T-helper 2 cell (primary cell): Measurements from ENCODE around the gene ANKRD13C.
"Not testable (repeated sequence)": the region's sequence is repeated elsewhere in the genome, so short reads cannot be mapped to it uniquely, and the experiment has no call there.

Experiments
- DNase-seq, 5 experiments: peaks; one replicate each; pipeline versions ENCODE4 v3.0.0 to v3.0.0-alpha.2; 2012 to 2022

ANKRD13C gene

GRCh38 chr1:70358921-70359564 lies 4.5 kb upstream of the ANKRD13C start:
- peak in 1 of 5 experiments; percentile 51 for DNase-seq

DNA sequence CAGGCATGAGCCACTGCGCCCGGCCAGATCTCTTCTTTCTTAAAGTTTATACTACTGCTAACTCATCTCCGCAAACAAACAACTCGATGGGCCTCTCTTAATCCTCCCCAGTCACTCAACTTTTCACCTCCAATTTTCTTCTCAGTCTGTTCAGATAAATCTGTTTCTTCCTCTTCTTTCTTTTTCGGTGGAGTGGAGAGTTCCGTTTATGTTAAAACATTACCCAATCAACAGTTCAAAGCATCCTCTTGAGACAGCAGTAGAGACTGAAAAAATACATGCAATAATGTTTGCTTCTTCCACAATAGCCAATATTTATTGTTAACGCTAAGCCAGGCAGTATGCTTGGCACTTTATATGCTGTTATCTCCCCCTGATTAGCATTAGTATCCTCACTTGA lies 1.4 kb upstream of the ANKRD13C start:
- no peak for DNase-seq

GRCh38 chr1:70355111-70355407 lies 537 bp upstream of the ANKRD13C start:
- DNase-seq, result no peak

DNA sequence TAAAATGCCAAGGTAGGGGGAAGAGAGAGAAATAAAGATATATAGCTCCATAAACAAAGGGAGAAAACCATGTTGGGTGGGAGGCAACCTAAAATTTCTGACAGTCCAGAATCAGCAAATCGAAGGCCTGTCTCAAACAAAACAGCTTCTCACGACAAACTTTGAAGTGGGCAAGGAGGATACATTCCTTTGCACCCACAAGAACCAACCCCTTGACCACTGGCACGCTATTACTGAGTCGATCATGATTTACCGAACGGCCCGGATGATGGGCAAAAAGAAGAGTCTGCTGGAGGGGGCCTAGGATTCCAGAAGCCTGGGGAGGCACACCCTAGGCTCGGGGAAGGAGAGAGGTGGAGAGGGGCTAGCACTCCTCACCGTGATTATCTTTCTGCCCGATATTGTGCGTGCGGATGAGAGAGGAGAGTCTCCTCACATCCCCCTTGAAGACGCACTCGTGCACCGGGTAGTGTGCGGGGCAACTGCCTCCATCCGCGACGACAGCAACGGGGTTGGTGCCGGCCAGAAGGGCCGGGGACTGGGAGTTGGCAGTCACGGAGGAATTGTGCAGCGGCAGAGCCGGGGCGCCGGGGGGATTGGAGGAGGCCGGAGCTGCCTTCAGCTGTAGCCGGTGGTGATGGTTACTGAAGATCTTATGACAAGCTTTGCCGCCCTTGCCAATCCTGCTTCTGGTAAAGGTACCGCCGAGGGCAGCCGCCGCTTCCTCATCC lies 756 bp downstream of the ANKRD13C start:
- DNase-seq, result peak in 2 of 5 experiments; percentile 10 to 83

DNA sequence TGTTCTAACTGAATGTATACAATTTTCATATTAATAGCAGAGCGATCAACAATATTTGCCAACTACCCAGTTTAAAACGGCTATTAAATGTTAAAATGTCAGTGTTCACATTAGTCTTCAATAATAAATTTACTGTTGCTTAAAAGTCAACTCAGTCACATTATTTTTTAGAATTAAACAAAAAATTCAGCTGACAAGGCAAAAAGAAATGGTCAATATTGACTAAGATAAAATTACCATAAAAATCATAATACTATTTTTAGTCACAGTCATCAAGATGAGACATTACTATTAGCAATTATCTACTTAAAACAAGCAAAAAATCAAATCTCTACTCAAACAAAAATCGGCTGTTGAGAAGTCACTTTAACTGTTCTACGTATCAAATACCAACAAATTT lies 1.5 kb downstream of the ANKRD13C start:
- DNase-seq, result no peak

DNA sequence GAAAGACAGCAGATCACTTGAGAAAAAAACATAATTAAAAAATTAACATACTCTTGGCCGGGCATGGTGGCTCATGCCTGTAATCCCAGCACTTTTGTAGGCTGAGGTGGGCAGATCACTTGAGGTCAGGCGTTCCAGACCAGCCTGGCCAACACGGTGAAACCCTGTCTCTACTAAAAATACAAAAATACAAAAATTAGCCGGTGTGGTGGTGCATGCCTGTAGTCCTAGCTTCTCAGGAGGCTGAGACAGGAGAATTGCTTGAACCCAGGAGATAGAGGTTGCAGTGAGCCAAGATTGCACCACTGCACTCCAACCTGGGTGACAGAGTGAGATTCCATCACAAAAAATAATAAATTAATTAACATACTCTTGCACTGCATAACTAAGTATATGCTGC lies 4.7 kb downstream of the ANKRD13C start:
- not testable (repeated sequence) for DNase-seq

DNA sequence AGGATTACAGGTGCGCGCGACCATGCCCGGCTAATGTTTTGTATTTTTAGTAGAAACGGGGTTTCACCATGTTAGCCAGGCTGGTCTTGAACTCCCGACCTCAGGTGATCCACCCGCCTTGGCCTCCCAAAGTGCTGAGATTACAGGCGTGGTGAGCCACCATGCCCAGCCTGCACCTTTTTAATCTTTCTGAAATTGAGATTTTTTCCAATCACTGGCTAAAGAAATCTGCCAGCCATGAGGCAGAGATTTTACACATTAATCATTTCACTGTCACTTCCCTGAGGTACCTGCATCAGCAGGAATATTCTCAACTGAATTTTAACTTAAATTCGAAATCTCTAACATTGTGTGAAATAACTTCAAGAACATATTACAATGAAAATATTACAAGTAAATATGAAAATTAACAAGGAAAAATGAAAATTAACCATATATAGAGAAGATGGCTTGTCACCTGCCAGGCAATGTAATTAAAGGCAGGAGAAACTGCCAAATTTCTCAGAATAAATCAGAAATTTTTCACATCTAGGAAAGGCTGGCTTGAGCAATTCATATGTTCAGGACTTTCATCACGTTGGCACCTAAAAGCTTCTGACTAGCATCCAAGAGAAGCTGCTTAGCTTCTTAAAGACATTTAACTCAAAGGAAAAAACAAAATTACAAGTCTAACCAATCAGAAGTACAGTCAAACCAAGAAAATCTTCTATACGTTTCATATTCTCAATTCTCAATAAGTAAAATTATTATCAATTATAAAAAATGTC lies 5.9 kb downstream of the ANKRD13C start:
- DNase-seq, result no peak

DNA sequence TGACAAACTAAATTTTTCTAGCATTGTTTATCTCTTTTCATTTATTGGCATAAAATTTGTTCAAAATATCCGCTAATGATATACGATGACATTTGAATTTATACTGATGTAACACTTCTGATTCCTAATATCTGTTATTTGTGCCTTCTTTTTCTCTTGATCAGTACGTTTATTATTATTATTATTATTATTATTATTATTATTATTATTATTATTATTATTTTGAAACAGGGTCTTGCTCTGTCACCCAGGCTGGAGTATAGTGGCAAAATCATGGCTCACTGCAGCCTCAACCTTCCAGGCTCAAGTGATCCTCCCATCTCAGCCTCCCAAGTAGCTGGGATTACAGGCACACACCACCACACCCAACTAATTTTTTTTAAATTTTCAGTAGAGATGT lies 14.9 kb downstream of the ANKRD13C start:
- not testable (repeated sequence) for DNase-seq

- DNase-seq, result no peak
Measured at GRCh38 chr1:70336050-70336449, 18.5 kb downstream of the ANKRD13C start.

- no peak for DNase-seq
Measured at GRCh38 chr1:70334436-70334835, 20.1 kb downstream of the ANKRD13C start.

DNA sequence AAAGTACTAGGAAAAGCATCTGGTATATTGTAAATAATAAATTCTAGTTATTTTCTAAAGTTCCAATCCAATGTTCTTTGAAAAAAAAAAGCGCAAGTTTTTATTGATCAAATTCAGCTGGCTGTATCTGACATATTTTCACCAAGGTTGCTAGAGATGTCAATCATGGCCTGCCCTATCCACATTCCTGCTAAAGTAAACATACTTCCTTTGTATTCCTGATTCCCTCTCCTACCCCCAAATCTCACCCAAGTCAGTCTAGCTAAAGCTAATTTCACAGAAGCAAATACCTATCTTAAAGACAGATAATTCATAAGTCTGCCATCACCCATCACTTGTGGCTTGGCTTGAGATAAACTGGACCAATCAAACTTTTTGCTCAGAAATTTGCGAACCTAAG lies 21.3 kb downstream of the ANKRD13C start:
- no peak for DNase-seq

GRCh38 chr1:70331962-70332361 lies 22.6 kb downstream of the ANKRD13C start:
- DNase-seq, result no peak

GRCh38 chr1:70327306-70328076 lies 27.0 kb downstream of the ANKRD13C start:
- no peak for DNase-seq

DNA sequence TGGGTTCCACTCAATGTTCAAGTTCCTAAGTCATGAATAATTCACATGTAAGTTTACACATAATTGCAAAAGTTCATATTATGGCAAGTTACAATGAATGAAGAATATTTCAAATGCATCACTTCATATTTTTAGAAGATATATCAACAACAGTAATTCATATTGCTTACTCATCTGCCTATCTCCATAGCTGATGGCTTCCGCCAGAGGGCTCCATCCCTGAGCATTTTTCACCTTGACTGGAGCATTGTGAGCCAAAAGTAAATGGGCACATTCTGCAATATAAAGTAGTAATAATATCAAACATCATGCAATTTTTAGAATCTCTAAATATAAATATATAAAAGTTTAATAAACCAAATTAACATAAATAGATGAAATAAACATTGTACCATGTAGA lies 29.8 kb downstream of the ANKRD13C start:
- no peak for DNase-seq

DNA sequence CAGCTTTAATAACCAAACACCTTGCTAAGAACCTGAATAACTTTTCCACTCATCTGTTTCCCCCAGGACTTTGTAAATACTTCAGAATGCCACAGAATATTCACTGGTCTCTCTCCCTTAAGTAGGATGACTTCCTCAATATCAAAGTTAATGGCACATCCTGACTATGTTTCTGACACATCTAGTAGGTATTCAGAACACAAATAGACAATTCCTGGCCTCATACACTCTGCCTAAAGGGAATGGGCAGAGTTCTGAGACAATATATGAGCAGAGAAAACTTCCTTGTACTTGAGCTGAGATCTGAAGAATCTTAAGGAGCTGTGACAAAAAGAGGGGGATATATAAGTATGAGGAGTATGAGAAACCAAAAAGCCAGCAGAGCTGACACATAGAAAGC lies 34.8 kb downstream of the ANKRD13C start:
- DNase-seq, result no peak

DNA sequence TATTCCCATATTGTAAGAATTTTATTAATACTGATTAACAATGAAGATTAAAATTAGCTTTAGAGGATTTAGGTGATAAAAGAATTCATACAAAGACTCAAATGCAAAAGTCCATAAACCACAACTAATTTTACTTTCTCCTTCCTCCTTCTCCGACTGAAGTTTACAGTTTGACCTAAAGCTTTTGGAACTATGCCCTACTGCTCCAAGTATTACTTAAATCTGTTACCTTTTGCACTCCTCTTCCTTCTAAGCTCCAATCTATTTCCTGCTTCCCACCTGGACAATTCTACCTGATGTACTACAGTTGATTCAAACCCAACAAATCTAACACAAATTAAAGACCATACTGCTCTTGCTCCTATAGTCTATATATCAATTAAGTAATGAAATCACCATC lies 36.3 kb downstream of the ANKRD13C start:
- DNase-seq, result no peak

DNA sequence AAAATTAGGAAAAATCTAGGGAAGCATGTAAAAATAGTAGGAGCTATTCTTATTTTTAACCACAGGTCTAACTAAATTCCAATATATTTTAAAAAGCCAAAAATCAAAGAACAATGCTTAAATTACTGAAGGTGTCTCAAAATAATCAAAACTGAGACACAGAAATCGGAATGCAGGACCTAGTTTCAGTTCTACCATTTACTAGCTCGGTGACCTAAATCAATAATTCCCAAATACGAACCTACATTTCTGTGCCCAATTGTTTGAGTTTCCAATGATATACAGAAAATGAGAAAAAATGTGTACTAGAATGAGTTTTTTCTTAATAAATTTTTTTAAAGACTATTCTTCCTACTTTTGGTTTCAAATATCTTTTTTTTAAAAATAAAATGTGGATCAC lies 37.4 kb downstream of the ANKRD13C start:
- DNase-seq, result no peak

DNA sequence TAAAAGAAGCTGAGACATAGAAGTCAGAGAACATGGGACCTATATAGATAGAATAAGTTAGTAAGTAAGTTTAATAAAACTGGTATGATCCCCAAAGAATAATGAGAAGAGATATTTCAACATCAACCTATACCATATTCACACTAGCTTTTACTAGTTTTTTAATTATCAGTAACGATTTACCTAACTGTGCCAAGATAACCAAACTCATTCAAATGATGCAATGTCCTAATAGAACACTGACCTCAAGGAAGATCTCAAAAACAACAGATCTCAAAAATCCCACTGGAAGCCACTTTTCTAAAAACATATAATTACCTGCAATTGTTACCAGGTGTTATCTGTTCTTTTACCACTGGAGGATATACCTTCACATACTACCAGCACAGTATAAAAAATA lies 38.7 kb downstream of the ANKRD13C start:
- DNase-seq, result no peak

GRCh38 chr1:70314706-70315304 lies 39.7 kb downstream of the ANKRD13C start:
- DNase-seq, result no peak

GRCh38 chr1:70311369-70311768 lies 43.2 kb downstream of the ANKRD13C start:
- no peak for DNase-seq

DNA sequence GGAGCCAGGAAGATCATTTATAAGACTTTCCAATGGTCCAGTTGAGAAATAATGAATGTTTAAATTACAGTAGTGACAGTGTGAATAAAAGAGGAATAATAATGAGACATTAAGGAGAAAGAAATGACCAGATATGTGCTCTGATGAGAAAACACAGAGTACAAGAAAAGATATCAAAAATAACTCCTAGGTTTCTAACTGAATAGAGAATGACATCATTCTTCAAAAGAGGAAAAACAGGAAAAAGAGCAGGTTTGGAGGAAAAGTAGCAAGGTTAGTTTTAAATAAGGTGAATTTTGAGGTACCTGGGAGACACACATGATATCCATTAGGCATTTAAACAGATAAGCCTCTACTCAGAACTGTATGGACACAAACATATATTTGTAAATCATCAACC lies 55.0 kb downstream of the ANKRD13C start:
- no peak for DNase-seq

DNA sequence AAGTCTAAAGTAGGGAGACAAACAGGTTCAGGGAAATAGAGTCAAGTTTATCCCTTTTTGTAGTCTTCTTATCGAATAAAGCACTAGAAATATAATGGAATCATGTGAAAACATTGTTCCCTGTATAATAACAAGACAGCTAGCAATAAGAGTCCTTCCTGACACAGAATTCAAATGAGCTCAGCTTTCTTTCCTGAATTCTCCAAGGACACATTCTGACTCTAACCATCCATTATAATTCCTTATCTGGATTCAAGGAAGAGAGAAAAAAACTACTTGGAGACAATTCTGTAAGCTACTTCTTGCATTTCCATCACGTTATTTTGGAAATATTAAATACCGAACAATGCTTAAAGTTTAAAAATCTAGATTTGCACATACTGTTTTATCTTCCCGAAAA lies 58.8 kb downstream of the ANKRD13C start:
- no peak for DNase-seq
